Esophagus muscularis mucosa (tissue), 4 donors: Measurements from ENCODE around the gene HABP2. TPM values are rescaled to one million over a fixed set of nuclear protein-coding genes. Genes with fewer than 3 reads are reported as not detected.

Experiments
- DNase-seq: peaks from one replicate; pipeline ENCODE4 v3.0.0-alpha.2; 2017; ENCODE audit errors: extremely low spot score
- H3K27ac ChIP-seq, 4 donors: fragments of 200-600 bp; sonication (generic); replicated peaks in 1 of 4; 1 replicate in 3 of 4; 2 replicates in 1 of 4; pipeline ENCODE4 v1.5.1; 2016 to 2019; ENCODE audit warnings: mild to moderate bottlenecking in 1 of 4
- H3K27me3 ChIP-seq, 4 donors: fragments of 200-600 bp; sonication (generic); one replicate each; pipeline versions ENCODE4 v1.5.1 to v1.6.0; 2016 to 2019
- H3K36me3 ChIP-seq, 4 donors: fragments of 200-600 bp; sonication (generic); one replicate each; pipeline ENCODE4 v1.5.1; 2016 to 2019
- H3K4me1 ChIP-seq, 4 donors: fragments of 200-600 bp; sonication (generic); one replicate each; pipeline ENCODE4 v1.5.1; 2016 to 2019
- H3K4me3 ChIP-seq, 4 donors: fragments of 200-600 bp; sonication (generic); 1 replicate in 2 of 4; 2 replicates in 2 of 4; pipeline ENCODE4 v1.5.1; 2016 to 2019; ENCODE audit warnings: mild to moderate bottlenecking in 4 of 4, moderate library complexity in 1 of 4
- H3K9me3 ChIP-seq, 4 donors: fragments of 200-600 bp; sonication (generic); 1 replicate in 3 of 4; 2 replicates in 1 of 4; pipeline ENCODE4 v1.5.1; 2016 to 2019
- CTCF ChIP-seq, 3 experiments: fragments of 200-600 bp in 2 of 3; fragments of 450-650 bp in 1 of 3; sonication (generic) in 2 of 3; IDR thresholded peaks; one replicate each; pipeline ENCODE4 v1.5.1; 2017 to 2019; ENCODE audit warnings: antibody characterized with exemption in 3 of 3, mild to moderate bottlenecking in 2 of 3, moderate library complexity in 1 of 3
- EP300 ChIP-seq: sonication (generic); formaldehyde crosslinking; IDR thresholded peaks from one replicate; pipeline ENCODE4 v1.6.1; 2017; ENCODE audit warnings: antibody characterized with exemption
- POLR2A ChIP-seq: fragments of 450-650 bp; IDR thresholded peaks from one replicate; pipeline ENCODE4 v1.6.1; 2017; ENCODE audit warnings: antibody characterized with exemption, moderate library complexity, mild to moderate bottlenecking, low read depth
- POLR2AphosphoS5 ChIP-seq, 2 donors: sonication (generic); formaldehyde crosslinking; IDR thresholded peaks; one replicate each; pipeline ENCODE4 v1.6.1; 2017; ENCODE audit warnings: antibody characterized with exemption in 2 of 2
- WGBS: methylation state at CpG from one replicate; pipeline ENCODE4 v1.1.5; 2018; 5-methylcytosine and 5-hydroxymethylcytosine counted together
- intact Hi-C: fragments of 100-400 bp; cut with DNase I; formaldehyde crosslinking; loops from one replicate; pipeline ENCODE4 v1.15.1; 2023
- total RNA-seq, 4 donors: library from RNA; depleted of rRNA; stranded (reverse); fragments of >200 nt; gene quantifications; one replicate each; pipeline versions ENCODE4 v1.1.0 to v1.2.1, GENCODE V29; 2016

HABP2 gene
- total RNA-seq, 4 donors from 2014 or later, result not detected

DNA sequence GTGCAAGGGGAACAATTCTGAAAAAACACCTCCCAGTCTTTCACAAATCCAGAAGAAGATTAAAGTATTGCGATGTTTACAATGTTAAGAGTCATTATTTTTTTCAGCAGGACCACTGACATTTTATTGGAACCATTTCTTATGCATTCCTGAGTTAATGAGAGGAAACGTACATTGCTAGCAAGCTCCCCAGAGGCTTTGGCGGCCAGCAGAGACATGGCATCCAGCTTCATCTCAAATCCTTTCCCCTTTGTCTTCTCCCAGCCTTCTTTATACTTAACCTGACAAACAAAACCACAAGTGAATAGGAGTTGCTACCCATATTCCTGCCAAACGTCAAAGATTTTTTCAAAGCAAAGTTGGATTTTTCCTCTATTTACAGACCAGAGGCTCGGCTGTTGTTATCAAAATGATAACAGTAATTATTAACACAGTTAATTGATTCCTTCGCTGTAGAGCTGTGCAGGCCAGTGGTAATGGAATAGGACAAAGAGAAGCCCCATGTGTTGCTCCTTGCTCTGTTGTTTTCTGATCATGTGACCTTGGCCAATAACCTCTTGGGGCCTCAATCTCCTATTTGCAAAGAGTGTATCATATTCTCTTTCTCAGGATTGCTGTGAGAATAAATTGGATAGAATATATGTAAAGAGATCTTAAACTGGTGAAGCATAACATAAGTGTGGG is 79.0 kb downstream of the HABP2 start:
- intact Hi-C loops, result no loop called here

More for the DNA sequence above, 79.0 kb downstream of the HABP2 start:
- 59% methylated on average over 6 of the region's 6 CpGs for WGBS
- H3K4me3 ChIP-seq, result no peak overlapping the region
- no peak overlapping the region for H3K27ac ChIP-seq
- H3K4me1 ChIP-seq, result peaks cover 22 to 42% (median 33%) of the 10 kb centered on the region in 4 donors
- H3K9me3 ChIP-seq, result no peaks in the 10 kb centered on the region
- DNase-seq, result no peak
- H3K36me3 ChIP-seq, result peaks cover 0 to 64% (median 0%) of the 10 kb centered on the region in 4 donors
- H3K27me3 ChIP-seq, result no peaks in the 10 kb centered on the region
- no peak for TF ChIP-seq CTCF (IDR thresholded peaks at IDR 0.05)
- no peak for TF ChIP-seq POLR2A
- no peak for TF ChIP-seq POLR2AphosphoS5 (IDR thresholded peaks at IDR 0.05)
- no peak for TF ChIP-seq EP300

Other genes with a start within 250 kb of the HABP2 start
- gene NRAP, start 111.0 kb downstream of the HABP2 start, total RNA-seq, result not detected
- 10 to 100 TPM; 10.2 to 15.7 (median 11.6) TPM for gene CASP7, start 126.9 kb downstream of the HABP2 start, total RNA-seq
- not detected for gene PLEKHS1, start 198.6 kb downstream of the HABP2 start, total RNA-seq